A549 (cell line): ENCODE results near the gene CIT. TPM values are rescaled to one million over a fixed set of nuclear protein-coding genes. Genes with fewer than 3 reads are reported as not detected.

Experiments used
- ATAC-seq, 2 experiments: fragments of 200-7000 bp in 1 of 2; fragments of >200 bp in 1 of 2; cut with Nextera tagmentation in 1 of 2; cut with Tn5 transposase in 1 of 2; 3 replicates each; pipeline versions ENCODE4 v1.8.0 to v1.9.1; 2018 to 2020; ENCODE audit warnings: mild to moderate bottlenecking in 1 of 2, moderate library complexity in 1 of 2
- CTCF ChIA-PET: fragments of 300-600 bp; sonication (Branson Sonifier 250); formaldehyde crosslinking; extraction: SDS; loops from one replicate; lab custom pipeline; 2021; ENCODE audit warnings: antibody characterized with exemption, inconsistent platforms; lab: Yijun Ruan, JAX
- POLR2A ChIA-PET: fragments of 350-600 bp; formaldehyde crosslinking; extraction: SDS; loops from one replicate; lab custom pipeline; 2021; ENCODE audit warnings: antibody characterized with exemption, inconsistent platforms; lab: Yijun Ruan, JAX
- DNase-seq, 2 experiments: peaks; one replicate each; pipeline versions ENCODE4 v3.0.0 to v3.0.0-alpha.2; 2011 to 2016; ENCODE audit warnings: low read depth in 1 of 2, low spot score in 1 of 2
- FAIRE-seq: peaks from 2 replicates; lab custom pipeline; 2011; peaks lifted over from hg19 to GRCh38; lab: Jason Lieb, UNC
- H3K27ac ChIP-seq, 2 experiments: fragments of >200 bp; sonication (Bioruptor Twin); formaldehyde crosslinking; 3 replicates each; pipeline ENCODE4 v1.5.1; 2016 to 2017
- H3K4me1 ChIP-seq: fragments of >200 bp; sonication (Bioruptor Twin); formaldehyde crosslinking; 3 replicates; pipeline ENCODE4 v1.6.1; 2016
- H3K4me2 ChIP-seq: fragments of >200 bp; sonication (Bioruptor Twin); formaldehyde crosslinking; 3 replicates; pipeline ENCODE4 v1.6.1; 2016
- H3K4me3 ChIP-seq: fragments of >200 bp; sonication (Bioruptor Twin); formaldehyde crosslinking; 3 replicates; pipeline ENCODE4 v1.5.1; 2016
- H3K9me3 ChIP-seq: fragments of >200 bp; sonication (Bioruptor Twin); formaldehyde crosslinking; 3 replicates; pipeline ENCODE4 v1.6.1; 2016
- CBX8 ChIP-seq: fragments of 200-600 bp; sonication (generic); IDR thresholded peaks from 2 replicates; pipeline ENCODE4 v1.6.1; 2016
- CEBPB ChIP-seq, 2 experiments: fragments of >200 bp in 1 of 2; sonication (Bioruptor Twin) in 1 of 2; formaldehyde crosslinking in 1 of 2; IDR thresholded peaks; 2 replicates each; pipeline ENCODE4 v1.6.1; 2012 to 2016
- CHD4 ChIP-seq: fragments of 200-600 bp; sonication (generic); IDR thresholded peaks from 2 replicates; pipeline ENCODE4 v1.6.1; 2016; ENCODE audit warnings: antibody characterized with exemption, mild to moderate bottlenecking, borderline replicate concordance
- EHF ChIP-seq: fragments of 250-450 bp; sonication (Bioruptor Pico); IDR thresholded peaks from 2 replicates; pipeline ENCODE4 v1.5.0; 2020; ENCODE audit warnings: mild to moderate bottlenecking
- EHMT2 ChIP-seq: fragments of 200-600 bp; sonication (generic); IDR thresholded peaks from 2 replicates; pipeline ENCODE4 v1.6.1; 2016; ENCODE audit warnings: antibody characterized with exemption, low read depth, mild to moderate bottlenecking, moderate library complexity
- FOSB ChIP-seq: fragments of 250-450 bp; sonication (Bioruptor Pico); IDR thresholded peaks from 2 replicates; pipeline ENCODE4 v1.5.0; 2020; ENCODE audit warnings: mild to moderate bottlenecking, moderate library complexity
- GATA3 ChIP-seq: IDR thresholded peaks from 2 replicates; pipeline ENCODE4 v1.6.1; 2012; ENCODE audit warnings: borderline replicate concordance
- HDAC2 ChIP-seq: fragments of 200-600 bp; sonication (generic); IDR thresholded peaks from 2 replicates; pipeline ENCODE4 v1.6.1; 2016
- HOXA7 ChIP-seq: fragments of 250-450 bp; sonication (Bioruptor Pico); IDR thresholded peaks from 2 replicates; pipeline ENCODE4 v1.5.0; 2020; ENCODE audit warnings: mild to moderate bottlenecking, moderate library complexity
- HOXB13 ChIP-seq: fragments of 250-450 bp; sonication (Bioruptor Pico); IDR thresholded peaks from 2 replicates; pipeline ENCODE4 v1.5.0; 2020; ENCODE audit warnings: low read depth, mild to moderate bottlenecking, moderate library complexity
- JUN ChIP-seq, 2 experiments: fragments of >200 bp; sonication (Bioruptor Twin); formaldehyde crosslinking; IDR thresholded peaks; 2 replicates in 1 of 2; 3 replicates in 1 of 2; pipeline ENCODE4 v1.6.1; 2016 to 2017
- JUNB ChIP-seq: fragments of >200 bp; sonication (Bioruptor Twin); formaldehyde crosslinking; IDR thresholded peaks from 2 replicates; pipeline ENCODE4 v1.6.1; 2016
- MAFK ChIP-seq: fragments of 450-650 bp; IDR thresholded peaks from 2 replicates; pipeline ENCODE4 v1.6.1; 2014; ENCODE audit not compliant: partially characterized antibody
- MYC ChIP-seq: IDR thresholded peaks from 2 replicates; pipeline ENCODE4 v1.6.1; 2012; ENCODE audit warnings: mild to moderate bottlenecking, inconsistent platforms, low read length, improper control_type of control experiment, borderline replicate concordance
- POLR2AphosphoS2 ChIP-seq: conservative IDR thresholded peaks from 2 replicates; pipeline ENCODE4 v1.6.1; 2012; ENCODE audit warnings: low read length, improper control_type of control experiment, inconsistent platforms
- RARB ChIP-seq: fragments of 250-450 bp; sonication (Bioruptor Pico); IDR thresholded peaks from 2 replicates; pipeline ENCODE4 v1.8.0; 2021; ENCODE audit warnings: mild to moderate bottlenecking, moderate library complexity
- RFX5 ChIP-seq: fragments of 450-650 bp; IDR thresholded peaks from 2 replicates; pipeline ENCODE4 v1.7.1; 2014; ENCODE audit warnings: antibody characterized with exemption, mild to moderate bottlenecking, moderate library complexity
- SMC3 ChIP-seq: fragments of >200 bp; sonication (Bioruptor Twin); formaldehyde crosslinking; IDR thresholded peaks from 3 replicates; pipeline ENCODE4 v1.6.1; 2018; ENCODE audit warnings: inconsistent platforms
- ZFP36 ChIP-seq: fragments of 450-650 bp; IDR thresholded peaks from 2 replicates; pipeline ENCODE4 v1.6.1; 2014; ENCODE audit warnings: borderline replicate concordance; ENCODE audit not compliant: partially characterized antibody
- ZNF302 ChIP-seq: fragments of 250-450 bp; sonication (Bioruptor Pico); IDR thresholded peaks from 2 replicates; pipeline ENCODE4 v1.9.0; 2021; ENCODE audit warnings: inconsistent platforms, mild to moderate bottlenecking, moderate library complexity
- ZSCAN20 ChIP-seq: fragments of 250-450 bp; sonication (Bioruptor Pico); IDR thresholded peaks from 2 replicates; pipeline ENCODE4 v1.8.0; 2022; ENCODE audit warnings: mild to moderate bottlenecking, moderate library complexity
- WGBS: methylation state at CpG from one replicate; pipeline ENCODE4 v1.1.6; 2017; ENCODE audit errors: missing lambda C conversion rate; 5-methylcytosine and 5-hydroxymethylcytosine counted together
- polyA plus RNA-seq, 4 experiments: library from polyadenylated mRNA; depleted of rRNA in 3 of 4; stranded (reverse); fragments of >200 nt; fragmentation: RNase III in 1 of 4; extraction: RNeasy Plus Mini Kit Qiagen cat#74134 plus additional on column Dnase treatment in 1 of 4; gene quantifications; 2 replicates in 3 of 4; 3 replicates in 1 of 4; pipeline ENCODE4 v1.2.3, GENCODE V29; 2011 to 2017
- TF ChIP-seq, protein P1 (sequence below): fragments of 250-450 bp; sonication (Bioruptor Pico); IDR thresholded peaks from 2 replicates; pipeline ENCODE4 v1.5.0; 2021; ENCODE audit warnings: mild to moderate bottlenecking, moderate library complexity, borderline replicate concordance
- TF ChIP-seq, protein P2 (sequence below): fragments of >200 bp; sonication (Bioruptor Twin); formaldehyde crosslinking; IDR thresholded peaks from 2 replicates; pipeline ENCODE4 v1.6.1; 2016
- TF ChIP-seq, protein P3 (sequence below): fragments of >200 bp; sonication (Bioruptor Twin); formaldehyde crosslinking; IDR thresholded peaks from 3 replicates; pipeline ENCODE4 v1.6.1; 2016
- TF ChIP-seq, protein P4 (sequence below): fragments of 250-450 bp; sonication (Bioruptor Pico); IDR thresholded peaks from 2 replicates; pipeline ENCODE4 v1.5.0; 2020; ENCODE audit warnings: low read depth, mild to moderate bottlenecking, moderate library complexity
- TF ChIP-seq, protein P5 (sequence below): IDR thresholded peaks from 2 replicates; pipeline ENCODE4 v1.6.1; 2012
- TF ChIP-seq, protein P6 (sequence below): fragments of 150-350 bp; IDR thresholded peaks from 2 replicates; pipeline ENCODE4 v1.6.1; 2014; ENCODE audit warnings: low read depth, mild to moderate bottlenecking, low read length
- TF ChIP-seq, protein P7 (sequence below): IDR thresholded peaks from 2 replicates; pipeline ENCODE4 v1.6.1; 2012

The CIT gene
- polyA plus RNA-seq, 2 of the 4 experiments (the other 2 are of a cell fraction) = 12.5 to 25.4 TPM

DNA sequence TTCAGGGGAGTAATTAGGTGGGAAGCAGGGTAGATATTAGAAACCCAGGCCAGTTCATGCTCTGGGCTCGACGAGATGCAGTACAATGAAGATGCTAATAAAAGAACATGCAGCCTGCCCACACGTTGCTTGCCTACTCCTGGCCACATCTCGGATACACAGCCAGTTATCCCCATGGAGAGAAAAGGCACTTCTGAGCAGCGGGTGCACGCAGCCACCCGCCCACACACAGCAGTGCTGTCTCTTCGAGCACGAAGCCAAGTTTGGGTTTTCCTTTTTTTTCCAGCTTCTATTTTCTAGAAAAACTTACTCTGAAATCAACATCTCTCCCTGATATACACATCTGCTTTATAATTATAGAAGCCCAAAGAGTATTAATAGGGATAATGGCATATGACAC lies 85.7 kb downstream of the CIT start:
- no peaks in the 10 kb centered on the region for H3K9me3 ChIP-seq
- TF ChIP-seq, protein P1, sequence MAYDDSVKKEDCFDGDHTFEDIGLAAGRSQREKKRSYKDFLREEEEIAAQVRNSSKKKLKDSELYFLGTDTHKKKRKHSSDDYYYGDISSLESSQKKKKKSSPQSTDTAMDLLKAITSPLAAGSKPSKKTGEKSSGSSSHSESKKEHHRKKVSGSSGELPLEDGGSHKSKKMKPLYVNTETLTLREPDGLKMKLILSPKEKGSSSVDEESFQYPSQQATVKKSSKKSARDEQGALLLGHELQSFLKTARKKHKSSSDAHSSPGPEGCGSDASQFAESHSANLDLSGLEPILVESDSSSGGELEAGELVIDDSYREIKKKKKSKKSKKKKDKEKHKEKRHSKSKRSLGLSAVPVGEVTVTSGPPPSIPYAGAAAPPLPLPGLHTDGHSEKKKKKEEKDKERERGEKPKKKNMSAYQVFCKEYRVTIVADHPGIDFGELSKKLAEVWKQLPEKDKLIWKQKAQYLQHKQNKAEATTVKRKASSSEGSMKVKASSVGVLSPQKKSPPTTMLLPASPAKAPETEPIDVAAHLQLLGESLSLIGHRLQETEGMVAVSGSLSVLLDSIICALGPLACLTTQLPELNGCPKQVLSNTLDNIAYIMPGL (CRISPR knock-in tag) = no peak
- TF ChIP-seq ZSCAN20 (CRISPR knock-in tag) = no peak
- no peak for TF ChIP-seq GATA3
- TF ChIP-seq CBX8 = no peak
- no peak overlapping the region for H3K4me2 ChIP-seq
- no peak for DNase-seq
- no peak overlapping the region for H3K27ac ChIP-seq
- no peak for FAIRE-seq
- H3K4me3 ChIP-seq = no peak overlapping the region
- no peaks in the 10 kb centered on the region for H3K4me1 ChIP-seq
- WGBS = 94% methylated on average over 9 of the region's 9 CpGs
- no peak for ATAC-seq
- ChIA-PET POLR2A (no interaction called here), CTCF (interaction anchor here (1.5 to 5.6 kb wide), 3 partner anchors 10 to 13 kb away, joined by 5 to 36 read pairs (median 6); no protein-coding TSS in a partner anchor)

DNA sequence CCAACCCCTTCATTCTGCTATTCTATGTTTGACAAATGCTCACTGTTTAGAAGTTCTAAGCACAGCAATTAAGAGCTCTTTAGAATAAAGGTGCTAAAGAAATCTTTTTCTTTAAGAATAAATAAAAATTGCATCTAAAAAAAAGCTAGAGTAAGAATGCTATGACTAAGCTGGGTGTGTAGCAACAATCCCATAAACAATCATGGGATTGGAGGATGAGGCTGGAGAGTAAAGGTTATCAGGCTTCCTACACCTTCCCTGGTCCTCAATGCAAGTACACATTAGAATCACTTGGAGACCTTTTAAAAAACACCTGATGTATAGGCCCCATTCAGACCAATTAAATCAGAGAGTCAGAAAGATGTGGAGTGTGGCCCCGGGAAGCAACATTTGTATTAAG lies 88.3 kb downstream of the CIT start:
- CTCF ChIA-PET = interaction anchor here (2.2 kb wide), 1 partner anchor 9 kb away, joined by 13 read pairs; no protein-coding TSS in a partner anchor
- no peak for DNase-seq
- Histone ChIP-seq H3K9me3 (no peaks in the 10 kb centered on the region), H3K4me2 (no peak overlapping the region), H3K4me1 (no peaks in the 10 kb centered on the region)
- WGBS = 100% methylated on average over 1 of the region's 1 CpG
- no peak for TF ChIP-seq EHF (CRISPR knock-in tag)
- TF ChIP-seq, protein P2, sequence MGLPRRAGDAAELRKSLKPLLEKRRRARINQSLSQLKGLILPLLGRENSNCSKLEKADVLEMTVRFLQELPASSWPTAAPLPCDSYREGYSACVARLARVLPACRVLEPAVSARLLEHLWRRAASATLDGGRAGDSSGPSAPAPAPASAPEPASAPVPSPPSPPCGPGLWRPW = no peak
- no peak for TF ChIP-seq CHD4
- no peak for TF ChIP-seq SMC3
- no peak for TF ChIP-seq ZNF302 (CRISPR knock-in tag)
- TF ChIP-seq HOXB13 (CRISPR knock-in tag) = no peak
- TF ChIP-seq, protein P3, sequence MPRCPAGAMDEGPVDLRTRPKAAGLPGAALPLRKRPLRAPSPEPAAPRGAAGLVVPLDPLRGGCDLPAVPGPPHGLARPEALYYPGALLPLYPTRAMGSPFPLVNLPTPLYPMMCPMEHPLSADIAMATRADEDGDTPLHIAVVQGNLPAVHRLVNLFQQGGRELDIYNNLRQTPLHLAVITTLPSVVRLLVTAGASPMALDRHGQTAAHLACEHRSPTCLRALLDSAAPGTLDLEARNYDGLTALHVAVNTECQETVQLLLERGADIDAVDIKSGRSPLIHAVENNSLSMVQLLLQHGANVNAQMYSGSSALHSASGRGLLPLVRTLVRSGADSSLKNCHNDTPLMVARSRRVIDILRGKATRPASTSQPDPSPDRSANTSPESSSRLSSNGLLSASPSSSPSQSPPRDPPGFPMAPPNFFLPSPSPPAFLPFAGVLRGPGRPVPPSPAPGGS = no peak
- TF ChIP-seq, protein P4, sequence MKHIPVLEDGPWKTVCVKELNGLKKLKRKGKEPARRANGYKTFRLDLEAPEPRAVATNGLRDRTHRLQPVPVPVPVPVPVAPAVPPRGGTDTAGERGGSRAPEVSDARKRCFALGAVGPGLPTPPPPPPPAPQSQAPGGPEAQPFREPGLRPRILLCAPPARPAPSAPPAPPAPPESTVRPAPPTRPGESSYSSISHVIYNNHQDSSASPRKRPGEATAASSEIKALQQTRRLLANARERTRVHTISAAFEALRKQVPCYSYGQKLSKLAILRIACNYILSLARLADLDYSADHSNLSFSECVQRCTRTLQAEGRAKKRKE (CRISPR knock-in tag) = no peak
- TF ChIP-seq HOXA7 (CRISPR knock-in tag) = no peak
- no peak for TF ChIP-seq JUN (IDR thresholded peaks at IDR 0.05)
- TF ChIP-seq, all 56 proteins: peak for 0
- H3K27ac ChIP-seq = no peak overlapping the region
- ATAC-seq (no peak), FAIRE-seq (no peak)
- no peak overlapping the region for H3K4me3 ChIP-seq
- POLR2A ChIA-PET = no interaction called here

DNA sequence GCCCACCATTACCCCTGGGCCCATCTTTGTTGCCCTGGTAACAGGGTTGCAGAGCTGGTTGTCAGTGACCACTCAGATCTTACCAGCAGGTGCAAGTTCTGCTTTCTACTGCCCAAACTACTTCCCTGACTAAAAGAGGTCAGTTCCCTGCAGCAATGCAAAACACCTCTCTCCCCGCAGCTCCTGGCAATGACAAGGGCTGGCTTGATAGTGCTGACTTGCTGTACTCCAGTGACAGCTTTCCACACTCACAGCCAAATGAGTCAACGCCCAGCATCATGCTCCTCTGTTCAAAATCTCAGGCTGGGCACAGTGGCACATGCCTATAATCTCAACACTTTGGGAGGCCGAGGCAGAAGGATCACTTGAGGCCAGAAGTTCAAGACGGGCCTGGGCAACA lies 90.6 kb downstream of the CIT start:
- POLR2A ChIA-PET = no interaction called here
- Histone ChIP-seq H3K27ac (no peak overlapping the region), H3K4me2 (no peak overlapping the region), H3K4me1 (no peaks in the 10 kb centered on the region), H3K9me3 (no peaks in the 10 kb centered on the region), H3K4me3 (no peak overlapping the region)
- CTCF ChIA-PET = no interaction called here
- no peak for FAIRE-seq
- no peak for ATAC-seq
- TF ChIP-seq ZFP36 (no peak), RFX5 (no peak), CEBPB (IDR thresholded peaks at IDR 0.05) (no peak), ZNF302 (CRISPR knock-in tag) (no peak), ZSCAN20 (CRISPR knock-in tag) (no peak), HDAC2 (no peak), POLR2AphosphoS2 (no peak), RARB (CRISPR knock-in tag) (no peak), JUNB (no peak), MAFK (no peak), CHD4 (no peak), EHMT2 (no peak), MYC (no peak), SMC3 (no peak), FOSB (CRISPR knock-in tag) (no peak)
- TF ChIP-seq, protein P5, sequence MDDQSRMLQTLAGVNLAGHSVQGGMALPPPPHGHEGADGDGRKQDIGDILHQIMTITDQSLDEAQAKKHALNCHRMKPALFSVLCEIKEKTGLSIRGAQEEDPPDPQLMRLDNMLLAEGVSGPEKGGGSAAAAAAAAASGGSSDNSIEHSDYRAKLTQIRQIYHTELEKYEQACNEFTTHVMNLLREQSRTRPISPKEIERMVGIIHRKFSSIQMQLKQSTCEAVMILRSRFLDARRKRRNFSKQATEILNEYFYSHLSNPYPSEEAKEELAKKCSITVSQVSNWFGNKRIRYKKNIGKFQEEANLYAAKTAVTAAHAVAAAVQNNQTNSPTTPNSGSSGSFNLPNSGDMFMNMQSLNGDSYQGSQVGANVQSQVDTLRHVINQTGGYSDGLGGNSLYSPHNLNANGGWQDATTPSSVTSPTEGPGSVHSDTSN = no peak
- TF ChIP-seq, protein P6, sequence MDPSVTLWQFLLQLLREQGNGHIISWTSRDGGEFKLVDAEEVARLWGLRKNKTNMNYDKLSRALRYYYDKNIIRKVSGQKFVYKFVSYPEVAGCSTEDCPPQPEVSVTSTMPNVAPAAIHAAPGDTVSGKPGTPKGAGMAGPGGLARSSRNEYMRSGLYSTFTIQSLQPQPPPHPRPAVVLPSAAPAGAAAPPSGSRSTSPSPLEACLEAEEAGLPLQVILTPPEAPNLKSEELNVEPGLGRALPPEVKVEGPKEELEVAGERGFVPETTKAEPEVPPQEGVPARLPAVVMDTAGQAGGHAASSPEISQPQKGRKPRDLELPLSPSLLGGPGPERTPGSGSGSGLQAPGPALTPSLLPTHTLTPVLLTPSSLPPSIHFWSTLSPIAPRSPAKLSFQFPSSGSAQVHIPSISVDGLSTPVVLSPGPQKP = no peak
- TF ChIP-seq, protein P7, sequence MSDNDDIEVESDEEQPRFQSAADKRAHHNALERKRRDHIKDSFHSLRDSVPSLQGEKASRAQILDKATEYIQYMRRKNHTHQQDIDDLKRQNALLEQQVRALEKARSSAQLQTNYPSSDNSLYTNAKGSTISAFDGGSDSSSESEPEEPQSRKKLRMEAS = no peak
- no peak for DNase-seq
- 94% methylated on average over 4 of the region's 4 CpGs for WGBS
